ENCODE results near the gene AKR1A1. TPM values are rescaled to one million over a fixed set of nuclear protein-coding genes. Genes with fewer than 3 reads are reported as not detected.

AKR1A1 gene
- total and polyA plus RNA-seq, 2 of the 8 experiments (the other 6 are each of a cell fraction or from before 2014, with no cell fraction given) = 344 to 435 TPM

DNA sequence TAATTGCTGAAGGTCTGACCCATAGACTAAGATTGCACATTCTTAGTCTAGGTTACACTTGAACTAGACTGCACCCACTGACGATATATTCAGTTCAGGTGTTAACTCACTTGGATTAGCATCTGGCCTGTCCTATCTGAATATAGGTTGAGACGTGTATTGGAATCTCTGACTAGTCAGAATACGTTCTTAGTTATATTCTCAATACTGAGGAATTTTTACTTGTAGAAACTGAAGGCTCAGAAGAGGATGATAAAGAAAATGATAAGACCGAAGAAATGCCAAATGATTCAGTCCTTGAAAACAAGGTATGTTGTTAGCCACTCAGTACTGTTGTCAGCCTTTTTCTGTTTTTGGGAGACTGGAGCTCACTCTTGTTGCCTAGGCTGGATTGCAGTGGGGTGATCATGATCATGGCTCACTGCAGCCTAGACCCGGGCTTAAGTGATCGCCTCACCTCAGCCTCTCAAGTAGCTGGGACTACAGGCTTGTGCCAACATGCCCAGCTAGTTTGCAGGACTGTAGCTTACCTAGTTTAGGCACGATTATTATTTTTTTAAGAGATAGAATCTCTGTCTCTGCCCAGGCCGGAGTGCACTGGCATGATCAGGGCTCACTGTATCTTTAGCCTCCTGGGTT lies 62.4 kb downstream of the AKR1A1 start:
- TF ChIP-seq KDM1A (IDR thresholded peaks at IDR 0.05; ENCODE audit: borderline replicate concordance, low read length) (no peak), POLR2AphosphoS5 (IDR thresholded peaks at IDR 0.05; ENCODE audit: low read depth, low read length) (peak; percentile 38), SUZ12 (IDR thresholded peaks at IDR 0.05; ENCODE audit: low read length) (no peak), SP2 (IDR thresholded peaks at IDR 0.05; ENCODE audit: low read length) (no peak)
- no peaks in the 10 kb centered on the region for H3K79me1 ChIP-seq (ENCODE audit: low read depth, low read length)
- no peak for DNase-seq (ENCODE audit: low read depth in 1 of 2, low spot score in 2 of 2)
- no peak overlapping the region for H2BK120ac ChIP-seq (replicated peaks; ENCODE audit: low read depth, low read length)
- no peaks in the 10 kb centered on the region for H3K9me3 ChIP-seq (ENCODE audit: insufficient read depth in 2 of 2, low read depth in 1 of 2, low read length in 1 of 2)
- H3K36me3 ChIP-seq (ENCODE audit: control insufficient read depth in 2 of 4, insufficient read depth in 4 of 4, low read length in 3 of 4) = peaks cover 39 to 89% (median 79%) of the 10 kb centered on the region in 4 experiments
- H3K27me3 ChIP-seq (replicated peaks in 1 of 4; ENCODE audit: control insufficient read depth in 3 of 4, extremely low read depth in 1 of 4, insufficient read depth in 3 of 4, low read length in 3 of 4) = no peaks in the 10 kb centered on the region
- 85% methylated on average over 8 of the region's 8 CpGs; no CpG with 5 or more reads in 1 of the 2 experiments for WGBS, 2 experiments (ENCODE audit: extremely low coverage in 1 of 2, insufficient coverage in 1 of 2, insufficient read length in 1 of 2, insufficient replicate concordance in 2 of 2, low coverage in 1 of 2, low lambda C conversion rate in 2 of 2, missing lambda C conversion rate in 1 of 2)
- no peak overlapping the region for H4K8ac ChIP-seq (ENCODE audit: extremely low read depth, insufficient read depth, low read length)
- peaks cover 10 to 31% of the 10 kb centered on the region in 2 experiments for H4K20me1 ChIP-seq (replicated peaks in 1 of 2; ENCODE audit: control insufficient read depth in 1 of 2, insufficient read depth in 2 of 2, low read length in 2 of 2)
- ChIA-PET CTCF (ENCODE audit: partially characterized antibody) (interaction anchor here (1.0 to 1.9 kb wide), 3 partner anchors 10 to 95 kb away, joined by 3 to 7 read pairs (median 3); partner anchors contain the start of gene CCDC17), POLR2A (ENCODE audit: partially characterized antibody) (interaction anchor here (0.8 to 5.8 kb wide), 10 partner anchors 9 to 93 kb away, joined by 3 to 42 read pairs (median 4); partner anchors contain the start of genes AKR1A1, CCDC17 and NASP)
- H2AK5ac ChIP-seq (ENCODE audit: low read depth, low read length) = no peak overlapping the region
- no peak overlapping the region for H3K56ac ChIP-seq (replicated peaks; ENCODE audit: insufficient read length, low read depth, low read length)
- no peak overlapping the region for H3K23ac ChIP-seq (ENCODE audit: insufficient read length)
- H2AFZ ChIP-seq (ENCODE audit: low read length) = no peak overlapping the region
- no peak overlapping the region for H3K14ac ChIP-seq (ENCODE audit: insufficient read length)
- H4K5ac ChIP-seq (ENCODE audit: insufficient read length, low read depth, low read length) = no peak overlapping the region
- H2BK20ac ChIP-seq (ENCODE audit: low read length) = no peak overlapping the region
- no peak overlapping the region for H2BK5ac ChIP-seq (ENCODE audit: low read depth, low read length)
- no peak for FAIRE-seq
- H4K91ac ChIP-seq (replicated peaks; ENCODE audit: insufficient read length, low read length) = no peak overlapping the region
- H3K18ac ChIP-seq (ENCODE audit: extremely low read depth, low read length) = no peak overlapping the region
- no peak overlapping the region for H2BK15ac ChIP-seq (ENCODE audit: low read length)
- H3K4ac ChIP-seq (replicated peaks; ENCODE audit: insufficient read length, low read depth, low read length) = no peak overlapping the region
- H3K79me2 ChIP-seq (ENCODE audit: control insufficient read depth in 1 of 2, insufficient read depth in 2 of 2, low read length in 2 of 2) = peaks cover 0 to 35% of the 10 kb centered on the region in 2 experiments; a peak in 3 of 4 replicates
- no peak overlapping the region for H3K27ac ChIP-seq (ENCODE audit: low read depth, low read length)
- no peaks in the 10 kb centered on the region for H3K4me1 ChIP-seq (replicated peaks in 1 of 4; ENCODE audit: control insufficient read depth in 3 of 4, insufficient read depth in 4 of 4, low read length in 3 of 4)
- no peak overlapping the region for H3K4me3 ChIP-seq (ENCODE audit: extremely low read depth in 1 of 4, insufficient read depth in 2 of 4, low read depth in 3 of 4, low read length in 4 of 4)
- no peak overlapping the region for H3K9ac ChIP-seq (replicated peaks in 1 of 4; ENCODE audit: extremely low read depth in 1 of 4, low read depth in 3 of 4, low read length in 3 of 4)
- no peaks in the 10 kb centered on the region for H3K23me2 ChIP-seq (ENCODE audit: low read depth, low read length)
- H2BK12ac ChIP-seq (ENCODE audit: low read depth, low read length) = no peak overlapping the region
- no peak overlapping the region for H3K4me2 ChIP-seq (ENCODE audit: insufficient read depth in 1 of 2, low read depth in 2 of 2, low read length in 2 of 2)
